ENCODE data around the gene EGFR.

- TF ChIP-seq CTCF (IDR thresholded peaks at IDR 0.05; ENCODE audit: low read depth, low read length): no peak
- no peak for TF ChIP-seq MAX (IDR thresholded peaks at IDR 0.05; ENCODE audit: low read depth, low read length)
- no peak for TF ChIP-seq POLR2A (IDR thresholded peaks at IDR 0.05; ENCODE audit: extremely low read depth, insufficient read length)
These were observed 110.0 kb downstream of the EGFR start for GRCh38 chr7:55128693-55129394.
